Skeletal muscle satellite cell (primary cell): ENCODE measurements around the gene CD99.

Experiments used
- H3K27me3 ChIP-seq: 2 replicates; pipeline ENCODE4 v1.7.0; 2013; ENCODE audit warnings: low read length; ENCODE audit not compliant: control insufficient read depth, insufficient read depth
- H3K36me3 ChIP-seq: 2 replicates; pipeline ENCODE4 v1.7.0; 2013; ENCODE audit warnings: mild to moderate bottlenecking, control low read depth, low read length; ENCODE audit not compliant: insufficient read depth
- H3K4me1 ChIP-seq: 2 replicates; pipeline ENCODE4 v1.7.0; 2013; ENCODE audit warnings: low read length; ENCODE audit not compliant: control insufficient read depth, insufficient read depth
- H3K4me2 ChIP-seq: 2 replicates; pipeline ENCODE4 v1.7.0; 2013; ENCODE audit warnings: mild to moderate bottlenecking, low read length
- H3K4me3 ChIP-seq: 2 replicates; pipeline ENCODE4 v1.7.0; 2013; ENCODE audit warnings: low read length
- H3K9ac ChIP-seq: 2 replicates; pipeline ENCODE4 v1.7.0; 2013; ENCODE audit warnings: mild to moderate bottlenecking, low read depth, low read length, moderate library complexity
- H3K9me3 ChIP-seq: replicated peaks from 2 replicates; pipeline ENCODE4 v1.7.0; 2013; ENCODE audit warnings: mild to moderate bottlenecking, control low read depth, low read length

CD99 gene

GRCh38 chrX:2703991-2704369 lies 12.9 kb downstream of the CD99 start:
- Histone ChIP-seq H3K9ac (no peak overlapping the region), H3K36me3 (peaks cover 8% of the 10 kb centered on the region), H3K4me2 (no peak overlapping the region), H3K4me1 (peaks cover 43% of the 10 kb centered on the region), H3K4me3 (no peak overlapping the region), H3K9me3 (no peaks in the 10 kb centered on the region), H3K27me3 (no peaks in the 10 kb centered on the region)

DNA sequence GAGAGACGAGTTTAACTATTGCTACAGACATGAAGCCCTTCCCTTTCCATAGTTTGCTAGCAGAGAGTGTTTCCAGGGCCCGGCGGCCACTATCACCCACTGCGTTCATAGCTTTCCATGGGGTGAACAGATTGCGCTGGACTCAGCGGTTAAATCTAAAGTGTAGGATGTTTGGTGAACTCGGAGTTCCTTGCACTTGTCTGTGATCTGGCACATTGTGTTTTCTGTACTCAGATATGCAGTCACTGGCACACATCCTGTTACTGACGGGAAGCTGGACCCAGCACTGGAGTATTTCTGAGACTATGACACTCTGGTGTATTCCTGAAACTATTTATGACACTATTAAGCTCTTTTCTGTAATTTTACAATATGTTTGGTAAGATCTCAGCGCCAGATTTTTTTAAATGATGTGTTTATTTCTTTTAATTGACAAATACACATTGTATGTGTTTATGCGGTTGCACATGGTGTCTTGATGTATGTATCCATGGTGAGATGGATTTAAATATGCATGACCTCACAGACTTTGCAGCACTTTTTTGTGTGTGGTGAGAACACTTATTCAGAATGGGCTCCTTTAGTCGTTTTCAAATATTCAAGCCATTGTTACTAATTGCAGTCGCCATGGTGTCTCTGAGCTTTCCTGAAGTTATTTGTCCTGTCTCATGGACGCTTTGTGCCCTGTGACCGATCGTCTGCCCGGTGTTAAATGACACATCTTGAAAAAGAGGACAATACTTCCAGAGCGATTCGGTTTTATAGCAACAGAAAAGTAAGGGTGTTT lies 14.1 kb downstream of the CD99 start:
- no peaks in the 10 kb centered on the region for H3K27me3 ChIP-seq
- H3K36me3 ChIP-seq, result peaks cover 3% of the 10 kb centered on the region
- peaks cover 53% of the 10 kb centered on the region for H3K4me1 ChIP-seq
- peak overlapping the region; percentile 28 for H3K4me2 ChIP-seq
- H3K4me3 ChIP-seq, result no peak overlapping the region
- H3K9ac ChIP-seq, result no peak overlapping the region
- no peaks in the 10 kb centered on the region for H3K9me3 ChIP-seq

DNA sequence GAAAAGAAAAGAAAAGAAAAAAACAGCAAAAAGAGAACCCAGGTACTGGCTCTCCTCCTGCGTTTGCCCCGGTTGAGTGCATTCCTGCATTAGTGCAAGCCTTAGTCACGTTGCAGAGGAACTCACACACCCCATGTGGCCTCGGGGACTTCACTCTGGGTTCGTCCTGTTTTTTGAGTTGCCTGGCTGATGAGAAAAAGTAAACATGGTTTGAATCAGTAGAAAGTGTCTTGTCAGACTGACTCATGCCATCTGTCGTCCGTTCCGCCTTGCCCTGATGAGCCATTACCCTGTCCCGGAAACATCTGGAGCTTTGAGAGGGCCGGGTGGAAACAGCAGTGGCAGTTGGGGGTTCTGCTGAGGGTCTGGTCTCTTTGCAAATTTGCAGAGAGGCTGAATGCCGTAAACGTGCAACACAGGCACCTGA lies 16.3 kb downstream of the CD99 start:
- H3K36me3 ChIP-seq, result peaks cover 3% of the 10 kb centered on the region
- H3K4me1 ChIP-seq, result peaks cover 59% of the 10 kb centered on the region
- peak overlapping the region; percentile 68 for H3K4me2 ChIP-seq
- H3K4me3 ChIP-seq, result peak overlapping the region; percentile 0
- H3K9ac ChIP-seq, result peak overlapping the region; percentile 52
- no peaks in the 10 kb centered on the region for H3K9me3 ChIP-seq
- no peaks in the 10 kb centered on the region for H3K27me3 ChIP-seq

DNA sequence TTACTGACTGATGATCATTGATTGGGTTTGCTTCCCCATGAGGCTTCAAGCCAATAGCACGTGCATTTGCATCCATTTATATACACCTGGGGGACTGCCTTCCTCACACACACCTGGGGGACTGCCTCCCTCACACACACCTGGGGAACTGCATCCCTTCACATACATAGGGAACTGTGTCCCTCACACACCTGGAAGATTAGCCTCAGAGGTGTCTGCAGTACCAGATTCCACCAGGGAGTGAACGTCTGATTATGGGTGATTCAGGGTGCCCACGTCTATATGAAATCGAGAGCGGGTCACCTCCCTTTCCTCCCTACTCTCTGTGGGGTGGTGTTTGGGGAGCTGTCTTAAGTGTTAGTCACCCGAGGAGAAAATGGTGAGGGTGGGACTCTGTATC lies 16.9 kb downstream of the CD99 start:
- Histone ChIP-seq H3K9me3 (no peaks in the 10 kb centered on the region), H3K9ac (peak overlapping the region; percentile 41), H3K4me1 (peaks cover 59% of the 10 kb centered on the region), H3K27me3 (no peaks in the 10 kb centered on the region), H3K4me3 (no peak overlapping the region), H3K4me2 (peak overlapping the region; percentile 68), H3K36me3 (peaks cover 10% of the 10 kb centered on the region)

- Histone ChIP-seq H3K4me1 (peaks cover 54% of the 10 kb centered on the region), H3K9me3 (no peaks in the 10 kb centered on the region), H3K4me2 (no peak overlapping the region), H3K36me3 (peaks cover 14% of the 10 kb centered on the region), H3K9ac (no peak overlapping the region), H3K4me3 (no peak overlapping the region), H3K27me3 (no peaks in the 10 kb centered on the region)
These were observed 17.6 kb downstream of the CD99 start for GRCh38 chrX:2708592-2709188.

DNA sequence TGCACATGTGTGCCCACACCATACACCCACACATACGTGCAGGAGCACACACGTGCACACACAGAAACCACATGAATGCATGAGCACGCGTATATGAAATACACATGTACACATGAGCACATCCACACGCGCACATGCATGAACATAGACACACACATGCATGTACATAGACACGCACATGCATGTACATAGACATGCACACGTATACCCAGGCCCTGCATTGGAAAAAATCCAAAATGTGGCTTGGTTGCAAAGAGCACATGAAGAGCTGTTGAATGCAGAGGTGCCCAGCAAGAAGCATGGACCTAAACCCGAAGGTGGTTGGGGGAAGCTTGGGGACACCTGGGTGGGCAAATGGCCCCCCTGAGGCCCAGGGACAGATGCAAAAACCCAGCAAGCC lies 18.5 kb downstream of the CD99 start:
- no peaks in the 10 kb centered on the region for H3K9me3 ChIP-seq
- H3K4me3 ChIP-seq, result peak overlapping the region; percentile 60
- no peaks in the 10 kb centered on the region for H3K27me3 ChIP-seq
- peak overlapping the region; percentile 84 for H3K4me2 ChIP-seq
- H3K4me1 ChIP-seq, result peaks cover 50% of the 10 kb centered on the region
- peaks cover 17% of the 10 kb centered on the region for H3K36me3 ChIP-seq
- H3K9ac ChIP-seq, result peak overlapping the region; percentile 67

DNA sequence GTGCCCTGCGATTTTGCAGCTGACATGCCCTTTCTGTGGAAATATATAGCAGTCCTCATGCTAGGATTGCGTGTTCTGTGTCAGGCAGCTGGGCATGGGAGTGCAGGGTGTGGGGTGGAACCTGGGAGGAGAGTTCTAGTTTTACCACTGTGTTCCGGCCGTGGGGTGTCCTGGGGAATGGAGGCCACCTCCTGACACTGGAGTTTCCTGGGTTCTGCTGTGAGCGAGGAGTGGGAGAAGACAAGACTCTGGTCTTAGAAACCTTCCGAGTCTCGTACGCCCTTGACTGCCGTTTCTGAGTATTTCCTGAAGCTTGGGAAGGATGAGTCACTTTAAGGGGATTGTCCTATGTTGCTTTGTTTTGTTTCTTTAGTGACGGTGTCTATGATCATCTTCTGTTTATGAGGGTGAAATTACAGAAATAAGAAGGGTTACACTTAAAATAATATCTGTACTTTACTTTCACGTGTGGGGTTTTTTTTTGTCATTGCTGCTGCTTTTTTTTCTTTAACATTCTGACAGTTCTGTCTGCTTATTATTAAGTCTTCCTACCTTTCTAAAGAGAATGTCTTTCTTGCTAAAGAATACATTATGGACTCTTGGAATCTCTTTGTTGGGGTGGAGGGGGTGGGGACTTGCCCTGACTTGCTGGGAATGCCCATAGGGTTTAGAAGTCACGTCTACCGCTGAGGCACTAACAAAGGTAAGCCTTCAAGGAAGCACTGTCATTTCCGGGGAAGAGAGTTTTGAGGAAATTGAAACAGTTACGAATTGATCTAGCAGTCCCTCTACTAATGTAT lies 19.1 kb downstream of the CD99 start:
- H3K4me1 ChIP-seq, result peaks cover 43% of the 10 kb centered on the region
- no peaks in the 10 kb centered on the region for H3K27me3 ChIP-seq
- H3K9me3 ChIP-seq, result no peaks in the 10 kb centered on the region
- H3K4me3 ChIP-seq, result peak overlapping the region; percentile 60
- H3K4me2 ChIP-seq, result peak overlapping the region; percentile 84
- peaks cover 24% of the 10 kb centered on the region for H3K36me3 ChIP-seq
- H3K9ac ChIP-seq, result peak overlapping the region; percentile 67

- Histone ChIP-seq H3K36me3 (peaks cover 24% of the 10 kb centered on the region), H3K4me2 (no peak overlapping the region), H3K4me3 (no peak overlapping the region), H3K4me1 (peaks cover 35% of the 10 kb centered on the region), H3K27me3 (no peaks in the 10 kb centered on the region), H3K9me3 (no peaks in the 10 kb centered on the region), H3K9ac (no peak overlapping the region)
These were observed 20.3 kb downstream of the CD99 start for GRCh38 chrX:2711441-2711840.

GRCh38 chrX:2712428-2712827 lies 21.3 kb downstream of the CD99 start:
- H3K27me3 ChIP-seq, result no peaks in the 10 kb centered on the region
- H3K36me3 ChIP-seq, result peaks cover 32% of the 10 kb centered on the region
- no peak overlapping the region for H3K4me2 ChIP-seq
- H3K9ac ChIP-seq, result no peak overlapping the region
- H3K4me1 ChIP-seq, result peaks cover 28% of the 10 kb centered on the region
- no peak overlapping the region for H3K4me3 ChIP-seq
- no peaks in the 10 kb centered on the region for H3K9me3 ChIP-seq

DNA sequence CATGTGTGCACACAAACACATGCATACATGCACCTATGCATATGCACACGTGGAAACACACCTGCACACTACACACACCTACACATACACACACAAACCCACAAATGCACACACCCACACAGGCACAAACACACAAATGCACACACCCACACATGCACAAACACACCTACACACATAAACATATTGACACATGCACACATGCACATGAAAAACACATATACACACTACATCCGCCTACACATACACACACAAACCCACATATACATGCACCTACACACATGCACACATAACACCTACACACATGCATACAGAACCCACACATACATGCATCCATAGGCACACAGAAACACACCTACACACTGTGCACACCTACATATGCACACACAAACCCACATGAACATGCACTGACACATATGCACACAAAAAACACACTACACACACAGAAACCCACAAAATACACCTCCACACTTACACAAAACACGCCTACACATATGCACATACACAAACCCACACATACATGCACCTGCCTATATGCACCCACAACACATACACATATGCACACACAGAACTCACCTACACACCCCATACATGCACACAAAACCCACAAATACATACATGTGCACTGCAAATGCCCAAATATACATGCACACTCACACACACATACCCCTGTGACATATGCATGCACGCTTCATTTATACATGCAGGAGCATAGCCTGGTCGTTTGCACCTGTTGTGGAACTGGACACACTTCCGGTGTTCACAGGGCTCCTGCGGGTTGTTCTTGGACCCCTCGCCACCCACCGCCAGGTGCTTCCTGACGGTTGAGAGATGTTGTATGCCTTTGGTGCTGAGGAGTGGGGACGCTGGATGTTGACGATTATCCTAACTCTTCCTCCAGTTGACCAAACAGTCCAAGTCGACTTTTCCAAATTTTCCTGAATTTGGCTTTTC lies 22.1 kb downstream of the CD99 start:
- no peak overlapping the region for H3K4me2 ChIP-seq

GRCh38 chrX:2714551-2714950 lies 23.5 kb downstream of the CD99 start:
- H3K4me2 ChIP-seq, result no peak overlapping the region
- H3K9ac ChIP-seq, result no peak overlapping the region
- no peak overlapping the region for H3K4me3 ChIP-seq
- no peaks in the 10 kb centered on the region for H3K9me3 ChIP-seq
- H3K27me3 ChIP-seq, result no peaks in the 10 kb centered on the region
- peaks cover 51% of the 10 kb centered on the region for H3K36me3 ChIP-seq
- H3K4me1 ChIP-seq, result peaks cover 12% of the 10 kb centered on the region

More for the DNA sequence above, 22.1 kb downstream of the CD99 start:
- no peaks in the 10 kb centered on the region for H3K9me3 ChIP-seq
- peaks cover 39% of the 10 kb centered on the region for H3K36me3 ChIP-seq
- H3K9ac ChIP-seq, result no peak overlapping the region
- no peaks in the 10 kb centered on the region for H3K27me3 ChIP-seq
- H3K4me1 ChIP-seq, result peaks cover 21% of the 10 kb centered on the region
- H3K4me3 ChIP-seq, result no peak overlapping the region
